HG03442 (cell line): ENCODE measurements around the gene RGS3.

Experiments
- ATAC-seq: cut with Tn5 transposase; IDR thresholded peaks from one replicate; pipeline ENCODE4 v1.9.1; 2021; ENCODE audit warnings: mild to moderate bottlenecking, moderate library complexity; ENCODE audit not compliant: unreplicated experiment

Gene RGS3

DNA sequence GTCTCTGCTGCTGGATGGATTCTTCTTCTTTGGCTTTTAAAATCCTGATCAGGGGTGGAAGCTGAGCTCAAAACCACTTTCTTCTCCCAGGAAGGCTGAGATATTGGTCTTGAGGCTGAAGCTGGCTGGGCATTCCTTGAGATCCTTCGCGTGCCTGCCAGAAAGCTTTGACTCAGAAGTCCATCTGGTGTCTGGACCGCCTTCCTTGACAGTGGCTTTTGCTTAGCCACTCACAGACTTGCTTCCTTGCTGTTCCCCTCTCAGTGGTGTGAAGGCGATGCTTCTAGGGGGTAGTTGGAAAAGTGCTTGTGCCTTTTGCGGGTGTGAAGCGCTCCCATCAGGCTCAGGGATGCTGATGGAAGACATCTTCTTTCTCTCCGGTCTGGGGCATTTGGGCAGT is 45.9 kb downstream of the RGS3 start:
- ATAC-seq: no peak

- no peak for ATAC-seq
Measured at GRCh38 chr9:113511047-113511521, 47.6 kb downstream of the RGS3 start.

GRCh38 chr9:113511856-113512761 is 48.6 kb downstream of the RGS3 start:
- ATAC-seq: peak; percentile 50

DNA sequence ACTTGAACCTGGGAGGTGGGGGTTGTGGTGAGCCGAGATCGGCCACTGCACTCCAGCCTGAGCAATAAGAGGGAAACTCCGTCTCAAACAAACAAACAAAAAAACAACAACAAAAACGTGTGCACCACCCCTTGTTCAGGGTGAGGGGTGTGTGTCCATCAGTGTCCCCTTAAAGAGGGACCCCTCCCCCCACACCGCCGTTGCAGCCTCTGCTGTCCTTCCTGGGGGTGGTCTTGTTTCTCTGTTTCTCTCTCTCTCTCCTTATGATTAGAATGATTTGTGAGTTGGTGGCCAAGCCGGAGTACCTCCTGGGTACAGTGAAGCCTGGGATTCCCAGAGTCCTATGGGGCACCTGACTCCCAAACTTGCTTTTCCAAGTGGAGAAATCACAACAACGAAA is 49.6 kb downstream of the RGS3 start:
- ATAC-seq: no peak

GRCh38 chr9:113513536-113513935 is 50.0 kb downstream of the RGS3 start:
- ATAC-seq: no peak

DNA sequence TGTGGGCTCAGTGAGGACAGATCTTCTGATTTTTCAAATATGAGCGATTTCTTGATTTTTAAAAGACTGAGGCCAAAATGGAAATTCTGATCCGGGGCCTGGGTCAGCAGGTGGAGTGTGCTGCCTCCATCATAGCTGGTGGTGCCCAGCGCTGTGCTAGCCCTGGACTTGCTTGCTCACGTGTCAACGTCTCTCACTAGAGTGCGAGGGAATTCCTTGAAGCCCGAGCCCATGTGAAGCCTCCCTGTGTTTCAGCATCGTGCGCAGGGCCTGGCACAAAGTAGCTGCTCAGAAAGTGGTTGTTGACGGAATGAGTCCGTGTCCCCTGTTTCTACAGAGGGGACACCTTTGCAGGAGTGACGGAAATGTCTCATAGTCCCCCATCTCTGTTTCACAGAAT is 50.5 kb downstream of the RGS3 start:
- ATAC-seq: no peak

DNA sequence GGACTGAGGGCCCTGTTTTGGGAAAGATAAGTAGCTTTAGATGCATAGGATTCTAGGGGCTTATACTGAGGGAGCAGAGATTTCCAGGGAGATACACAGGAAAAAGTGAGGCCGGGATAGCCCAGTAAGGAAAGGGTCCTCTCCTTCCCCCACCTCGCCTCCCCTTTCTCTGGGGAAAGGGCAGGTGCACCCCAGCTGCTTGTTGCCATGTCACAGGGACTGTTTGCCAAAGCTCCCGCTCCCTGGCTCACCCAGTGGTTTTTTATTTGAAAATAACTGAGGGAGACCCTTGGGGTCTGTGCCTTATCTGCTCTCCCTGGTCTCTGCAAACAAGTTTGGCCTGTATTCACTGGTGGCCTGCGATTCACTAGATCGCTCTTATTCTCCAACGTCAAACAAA is 51.2 kb downstream of the RGS3 start:
- ATAC-seq: no peak

DNA sequence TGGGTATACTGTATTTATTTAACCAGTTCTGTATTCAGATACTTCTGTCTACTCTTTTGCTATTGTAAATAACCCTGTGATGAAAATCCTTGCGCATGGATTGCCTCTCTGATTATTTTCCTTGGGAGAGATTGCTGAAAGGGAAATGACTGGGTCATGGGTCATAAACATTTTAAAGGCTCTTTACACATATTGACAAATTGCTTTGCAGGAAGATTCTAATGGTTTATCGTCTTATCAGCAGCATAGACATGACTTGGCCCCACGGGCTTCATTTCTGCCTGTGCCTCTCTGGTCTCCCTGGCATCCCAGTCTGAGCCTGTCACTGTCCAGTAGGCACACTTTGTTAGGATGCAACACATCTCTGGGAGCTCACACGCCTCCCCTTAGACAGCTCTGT is 52.3 kb downstream of the RGS3 start:
- ATAC-seq: no peak

- ATAC-seq: peak; percentile 82
Measured at GRCh38 chr9:113516840-113517577, 53.5 kb downstream of the RGS3 start.

- ATAC-seq: no peak
Measured at GRCh38 chr9:113519426-113520108, 56.0 kb downstream of the RGS3 start.

- peak; percentile 26 for ATAC-seq
Measured at GRCh38 chr9:113520109-113520642, 56.6 kb downstream of the RGS3 start.

DNA sequence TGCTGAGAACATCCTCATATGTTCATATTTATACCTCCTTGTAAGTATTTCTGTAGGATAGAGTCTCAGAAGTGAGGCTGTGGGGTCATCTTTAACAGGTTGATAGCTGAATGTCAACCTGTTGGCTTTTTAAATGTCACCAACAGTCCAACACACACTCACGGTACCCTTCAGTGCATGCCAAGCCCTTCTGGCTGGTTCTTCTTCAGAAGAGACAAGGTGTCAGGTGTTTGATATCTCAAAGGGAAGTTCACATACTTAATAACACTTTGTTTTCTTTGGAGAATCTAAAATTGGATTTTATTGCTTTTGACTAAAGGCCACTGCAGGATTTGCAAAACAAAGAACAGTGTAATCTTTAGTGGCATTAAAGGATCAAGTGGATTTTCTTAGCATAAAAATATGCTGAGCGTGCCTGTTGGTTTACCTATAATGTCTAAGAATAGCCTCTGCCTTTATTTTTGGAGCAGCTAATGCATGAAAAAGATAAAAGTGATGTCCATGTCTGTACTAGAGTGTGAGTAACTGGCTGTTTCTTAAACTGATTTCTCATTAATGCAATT is 58.2 kb downstream of the RGS3 start:
- ATAC-seq: no peak

DNA sequence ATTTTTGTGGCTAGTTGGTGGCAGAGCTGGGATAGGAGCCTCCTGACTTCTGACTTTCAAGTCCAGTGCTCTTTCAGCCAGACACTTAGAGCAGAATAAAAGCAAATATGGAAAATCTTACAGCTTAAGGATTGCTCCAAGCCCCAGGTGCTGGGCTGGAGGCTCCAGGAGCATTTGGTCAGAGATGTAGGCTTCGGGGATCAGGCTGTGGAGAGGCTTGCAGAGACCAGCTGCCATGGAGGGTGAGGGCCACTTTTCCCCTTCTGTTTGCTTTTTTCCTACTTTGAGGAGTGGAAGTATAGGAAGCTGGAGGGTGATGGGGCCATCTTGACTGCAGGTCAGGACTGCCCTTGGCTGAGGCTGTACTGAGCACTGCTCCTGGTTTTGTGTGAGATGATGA is 58.9 kb downstream of the RGS3 start:
- ATAC-seq: no peak

DNA sequence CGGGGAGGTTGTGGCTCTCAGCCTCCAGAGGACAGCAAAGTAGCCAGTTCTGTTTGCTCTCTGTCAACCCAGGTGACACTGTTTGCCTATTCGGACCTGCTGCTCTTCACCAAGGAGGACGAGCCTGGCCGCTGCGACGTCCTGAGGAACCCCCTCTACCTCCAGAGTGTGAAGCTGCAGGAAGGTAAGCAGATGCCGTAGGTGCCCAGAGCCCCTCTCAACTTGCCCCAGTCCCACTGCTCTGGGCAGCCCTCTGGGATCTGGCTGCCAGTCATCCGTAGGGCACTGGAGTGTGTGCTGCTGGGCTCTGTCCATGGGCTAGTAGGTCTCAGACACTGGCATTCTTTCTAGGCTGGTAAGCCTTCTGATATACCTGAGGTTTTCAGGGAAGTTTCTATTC is 59.3 kb downstream of the RGS3 start:
- no peak for ATAC-seq

- peak; percentile 82 for ATAC-seq
Measured at GRCh38 chr9:113523421-113524141, 60.1 kb downstream of the RGS3 start.

DNA sequence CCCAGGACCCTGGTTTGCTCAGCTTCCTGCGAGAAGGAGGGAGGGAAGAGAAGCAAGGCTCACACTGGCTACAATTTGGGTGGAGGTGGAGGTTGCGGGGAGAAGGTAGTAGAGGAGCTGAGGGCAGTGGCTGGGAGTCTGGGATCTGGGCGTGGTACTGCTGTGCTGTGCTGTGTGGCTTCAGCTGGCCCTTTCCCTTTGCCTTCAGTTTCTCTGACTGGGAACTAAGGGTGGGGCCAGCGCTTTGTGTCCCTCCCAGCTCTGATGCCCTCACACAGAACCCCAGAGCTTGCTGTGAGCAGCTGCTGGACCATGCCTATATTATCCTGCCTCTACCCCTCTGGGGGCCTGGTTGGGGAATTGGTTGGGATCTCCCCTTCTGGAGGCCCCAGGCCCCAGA is 60.9 kb downstream of the RGS3 start:
- no peak for ATAC-seq

GRCh38 chr9:113525205-113525604 is 61.7 kb downstream of the RGS3 start:
- no peak for ATAC-seq

- ATAC-seq: no peak
Measured at GRCh38 chr9:113525831-113526230, 62.3 kb downstream of the RGS3 start.

DNA sequence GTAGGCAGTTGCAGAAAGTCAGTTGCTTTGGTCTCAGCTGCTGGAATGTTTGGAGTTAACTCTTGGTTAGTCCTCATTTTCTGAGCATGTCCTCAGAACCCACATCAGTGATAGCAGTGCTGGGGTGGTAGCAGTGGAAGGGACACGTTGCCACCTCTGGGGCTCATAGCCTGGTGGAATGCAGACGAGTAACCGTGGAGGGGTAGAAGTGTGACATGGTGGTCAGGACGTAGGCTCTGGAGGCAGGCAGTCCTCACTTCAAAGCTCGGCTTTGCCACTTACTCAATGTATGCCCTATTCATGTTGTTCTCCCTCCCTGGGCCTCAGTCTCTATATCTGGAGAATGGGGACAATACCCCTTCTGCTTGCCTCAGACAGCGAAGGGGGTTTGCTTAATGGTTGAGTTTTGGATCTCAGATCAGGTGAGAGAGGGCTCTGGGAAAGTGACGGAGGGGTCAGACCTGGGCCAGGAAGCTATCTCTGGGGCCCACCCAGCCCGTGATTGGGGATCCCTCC is 62.8 kb downstream of the RGS3 start:
- no peak for ATAC-seq

DNA sequence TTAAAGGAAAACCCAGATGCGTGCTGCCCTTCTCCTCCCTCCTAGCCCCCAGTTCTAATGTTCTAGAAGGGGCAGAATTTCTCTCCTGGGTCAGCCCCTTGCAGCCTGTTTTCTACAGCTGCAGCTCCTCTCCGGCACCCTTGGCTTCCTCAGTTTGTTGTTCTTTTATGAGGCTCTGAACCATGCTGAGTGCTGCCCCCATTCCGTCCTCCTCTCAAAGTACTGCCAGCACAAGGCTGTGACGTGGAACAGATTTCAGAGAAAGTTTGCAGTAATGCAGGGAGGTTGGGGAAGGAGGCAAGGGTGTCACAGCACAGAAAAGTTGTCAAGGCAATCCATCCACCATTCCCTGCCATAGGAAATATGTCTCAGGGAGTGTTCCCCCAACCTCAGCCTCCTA is 63.3 kb downstream of the RGS3 start:
- no peak for ATAC-seq
